H1 (cell line): Measurements from ENCODE around the gene FSCN2. TPM values are rescaled to one million over a fixed set of nuclear protein-coding genes. Genes with fewer than 3 reads are reported as not detected.

Experiments
- CTCF ChIA-PET: fragments of 300-600 bp; sonication (Branson Sonifier 250); formaldehyde crosslinking; loops from one replicate; lab custom pipeline; 2021; ENCODE audit not compliant: partially characterized antibody; lab: Charles Lee
- POLR2A ChIA-PET: fragments of 300-600 bp; sonication (Branson Sonifier 250); formaldehyde crosslinking; loops from one replicate; lab custom pipeline; 2021; ENCODE audit warnings: inconsistent platforms; ENCODE audit not compliant: partially characterized antibody; lab: Charles Lee
- DNase-seq, 2 experiments: peaks; one replicate each; pipeline versions ENCODE4 v3.0.0 to v3.0.0-alpha.2; 2010 to 2022; ENCODE audit warnings: low spot score in 2 of 2, low read depth in 1 of 2, mixed read lengths in 1 of 2
- FAIRE-seq: peaks from 2 replicates; lab custom pipeline; 2011; peaks lifted over from hg19 to GRCh38; lab: Jason Lieb, UNC
- H2AFZ ChIP-seq: 2 replicates; pipeline ENCODE4 v1.8.1; 2012; ENCODE audit warnings: low read length, inconsistent platforms
- H2AK5ac ChIP-seq: 2 replicates; pipeline ENCODE4 v1.6.1; 2013; ENCODE audit warnings: low read depth, low read length
- H2BK120ac ChIP-seq: replicated peaks from 2 replicates; pipeline ENCODE3; 2013; ENCODE audit warnings: low read depth, low read length, inconsistent platforms
- H2BK12ac ChIP-seq: 2 replicates; pipeline ENCODE4 v1.6.1; 2013; ENCODE audit warnings: low read depth, low read length
- H2BK15ac ChIP-seq: 2 replicates; pipeline ENCODE4 v1.6.1; 2013; ENCODE audit warnings: low read length
- H2BK20ac ChIP-seq: 2 replicates; pipeline ENCODE4 v1.6.1; 2013; ENCODE audit warnings: low read length
- H2BK5ac ChIP-seq: 2 replicates; pipeline ENCODE4 v1.6.1; 2013; ENCODE audit warnings: low read depth, low read length
- H3K14ac ChIP-seq: 2 replicates; pipeline ENCODE4 v1.6.1; 2013; ENCODE audit warnings: inconsistent platforms; ENCODE audit not compliant: insufficient read length
- H3K18ac ChIP-seq: 2 replicates; pipeline ENCODE4 v1.6.1; 2013; ENCODE audit warnings: low read length; ENCODE audit errors: extremely low read depth
- H3K23ac ChIP-seq: 2 replicates; pipeline ENCODE4 v1.6.1; 2013; ENCODE audit warnings: inconsistent platforms; ENCODE audit not compliant: insufficient read length
- H3K23me2 ChIP-seq: 2 replicates; pipeline ENCODE4 v1.6.1; 2013; ENCODE audit warnings: low read depth, low read length
- H3K27ac ChIP-seq: 2 replicates; pipeline ENCODE4 v1.6.1; 2011; ENCODE audit warnings: low read depth, low read length, inconsistent platforms
- H3K27me3 ChIP-seq, 4 experiments: replicated peaks in 1 of 4; 1 replicate in 1 of 4; 2 replicates in 3 of 4; pipeline versions ENCODE4 v1.6.1 to v1.8.1; 2011 to 2013; ENCODE audit warnings: low read length in 3 of 4, mild to moderate bottlenecking in 3 of 4, inconsistent platforms in 2 of 4, mixed read lengths in 2 of 4, moderate library complexity in 1 of 4; ENCODE audit not compliant: control insufficient read depth in 3 of 4, insufficient read depth in 3 of 4; ENCODE audit errors: extremely low read depth in 1 of 4
- H3K36me3 ChIP-seq, 4 experiments: 2 replicates each; pipeline versions ENCODE4 v1.6.1 to v1.8.1; 2011 to 2013; ENCODE audit warnings: mild to moderate bottlenecking in 4 of 4, low read length in 3 of 4, moderate library complexity in 2 of 4, control low read depth in 1 of 4, inconsistent platforms in 1 of 4; ENCODE audit not compliant: insufficient read depth in 4 of 4, control insufficient read depth in 2 of 4
- H3K4ac ChIP-seq: replicated peaks from 2 replicates; pipeline ENCODE3; 2013; ENCODE audit warnings: low read length, low read depth, mixed read lengths, inconsistent platforms; ENCODE audit not compliant: insufficient read length
- H3K4me1 ChIP-seq, 4 experiments: replicated peaks in 1 of 4; 1 replicate in 1 of 4; 2 replicates in 3 of 4; pipeline versions ENCODE4 v1.6.1 to v1.8.1; 2011 to 2013; ENCODE audit warnings: low read length in 3 of 4, inconsistent platforms in 2 of 4, mixed read lengths in 1 of 4; ENCODE audit not compliant: insufficient read depth in 4 of 4, control insufficient read depth in 3 of 4
- H3K4me2 ChIP-seq, 2 experiments: 2 replicates each; pipeline versions ENCODE4 v1.6.1 to v1.8.1; 2011 to 2013; ENCODE audit warnings: low read depth in 2 of 2, low read length in 2 of 2, control low read depth in 1 of 2, inconsistent platforms in 1 of 2, mild to moderate bottlenecking in 1 of 2; ENCODE audit not compliant: insufficient read depth in 1 of 2
- H3K4me3 ChIP-seq, 4 experiments: fragments of 200-600, 300-600 bp in 1 of 4; sonication (generic), shearing (Covaris generic), sonication (Bioruptor Twin) in 1 of 4; 2 replicates each; pipeline versions ENCODE4 v1.5.1 to v1.8.1; 2011 to 2016; ENCODE audit warnings: low read length in 4 of 4, low read depth in 3 of 4, control low read depth in 2 of 4, inconsistent platforms in 2 of 4, mild to moderate bottlenecking in 2 of 4, mixed read lengths in 1 of 4, moderate library complexity in 1 of 4; ENCODE audit not compliant: insufficient read depth in 2 of 4; ENCODE audit errors: extremely low read depth in 1 of 4
- H3K56ac ChIP-seq: replicated peaks from 2 replicates; pipeline ENCODE3; 2013; ENCODE audit warnings: low read depth, mild to moderate bottlenecking, mixed read lengths, low read length, inconsistent platforms; ENCODE audit not compliant: insufficient read length
- H3K79me1 ChIP-seq: 2 replicates; pipeline ENCODE4 v1.6.1; 2013; ENCODE audit warnings: low read depth, low read length, control low read depth
- H3K79me2 ChIP-seq, 2 experiments: 2 replicates each; pipeline versions ENCODE4 v1.6.1 to v1.8.1; 2012 to 2013; ENCODE audit warnings: low read length in 2 of 2, mild to moderate bottlenecking in 2 of 2, inconsistent platforms in 1 of 2; ENCODE audit not compliant: insufficient read depth in 2 of 2, control insufficient read depth in 1 of 2
- H3K9ac ChIP-seq, 4 experiments: replicated peaks in 1 of 4; 1 replicate in 1 of 4; 2 replicates in 3 of 4; pipeline versions ENCODE4 v1.6.1 to v1.8.1; 2011 to 2013; ENCODE audit warnings: low read depth in 3 of 4, low read length in 3 of 4, control low read depth in 2 of 4, mild to moderate bottlenecking in 2 of 4, moderate library complexity in 2 of 4, inconsistent platforms in 1 of 4; ENCODE audit errors: extremely low read depth in 1 of 4
- H3K9me3 ChIP-seq, 2 experiments: 2 replicates each; pipeline versions ENCODE4 v1.6.1 to v1.8.1; 2012 to 2013; ENCODE audit warnings: mild to moderate bottlenecking in 2 of 2, moderate library complexity in 2 of 2, control low read depth in 1 of 2, inconsistent platforms in 1 of 2, low read depth in 1 of 2, low read length in 1 of 2, mixed read lengths in 1 of 2; ENCODE audit not compliant: insufficient read depth in 2 of 2
- H4K20me1 ChIP-seq, 2 experiments: replicated peaks in 1 of 2; 2 replicates each; pipeline versions ENCODE3 to v1.8.1; 2011 to 2013; ENCODE audit warnings: inconsistent platforms in 2 of 2, low read length in 2 of 2, mild to moderate bottlenecking in 1 of 2; ENCODE audit not compliant: insufficient read depth in 2 of 2, control insufficient read depth in 1 of 2
- H4K5ac ChIP-seq: 2 replicates; pipeline ENCODE4 v1.6.1; 2013; ENCODE audit warnings: low read length, low read depth, mixed read lengths, inconsistent platforms; ENCODE audit not compliant: insufficient read length
- H4K8ac ChIP-seq: 2 replicates; pipeline ENCODE4 v1.8.0; 2013; ENCODE audit warnings: mild to moderate bottlenecking, moderate library complexity, low read length, inconsistent platforms; ENCODE audit not compliant: insufficient read depth; ENCODE audit errors: extremely low read depth
- H4K91ac ChIP-seq: replicated peaks from 2 replicates; pipeline ENCODE3; 2013; ENCODE audit warnings: low read length, mixed read lengths, inconsistent platforms; ENCODE audit not compliant: insufficient read length
- ASH2L ChIP-seq: fragments of 200-600, 300-600 bp; sonication (generic); IDR thresholded peaks from one replicate; pipeline ENCODE4 v1.7.1; 2017; ENCODE audit warnings: low read length
- BRCA1 ChIP-seq: IDR thresholded peaks from 2 replicates; pipeline ENCODE4 v1.6.1; 2012; ENCODE audit warnings: low read depth, low read length, improper control_type of control experiment
- CHD1 ChIP-seq: IDR thresholded peaks from 2 replicates; pipeline ENCODE4 v1.6.1; 2012; ENCODE audit warnings: low read depth, low read length, improper control_type of control experiment
- CHD2 ChIP-seq: IDR thresholded peaks from 2 replicates; pipeline ENCODE4 v1.6.1; 2012; ENCODE audit warnings: low read length, improper control_type of control experiment
- JUND ChIP-seq: IDR thresholded peaks from 2 replicates; pipeline ENCODE4 v1.6.1; 2011; ENCODE audit warnings: mild to moderate bottlenecking, improper control_type of control experiment, low read length
- POU5F1 ChIP-seq: IDR thresholded peaks from 2 replicates; pipeline ENCODE4 v1.6.1; 2011; ENCODE audit warnings: low read depth, mild to moderate bottlenecking, low read length, moderate library complexity
- RBBP5 ChIP-seq: IDR thresholded peaks from 2 replicates; pipeline ENCODE4 v1.7.1; 2012; ENCODE audit warnings: low read depth, mild to moderate bottlenecking, inconsistent platforms, low read length, moderate library complexity, borderline replicate concordance
- RXRA ChIP-seq: IDR thresholded peaks from 2 replicates; pipeline ENCODE4 v1.6.1; 2011; ENCODE audit warnings: low read depth, mild to moderate bottlenecking, low read length, moderate library complexity; ENCODE audit not compliant: insufficient read depth
- SIN3A ChIP-seq, 2 experiments: IDR thresholded peaks in 1 of 2; conservative IDR thresholded peaks in 1 of 2; 2 replicates each; pipeline ENCODE4 v1.6.1; 2011 to 2012; ENCODE audit warnings: low read length in 2 of 2, improper control_type of control experiment in 1 of 2, low read depth in 1 of 2, mild to moderate bottlenecking in 1 of 2
- TAF1 ChIP-seq: IDR thresholded peaks from 2 replicates; pipeline ENCODE4 v1.6.1; 2011; ENCODE audit warnings: mild to moderate bottlenecking, low read depth, low read length
- whole genome bisulfite sequencing, 2 experiments: shearing (Covaris generic) in 1 of 2; methylation state at CpG; one replicate each; pipeline versions ENCODE4 v1.1.6 to v1.1.7; 2013 to 2015; ENCODE audit warnings: low lambda C conversion rate in 2 of 2, mixed read lengths in 2 of 2, inconsistent platforms in 1 of 2, low coverage in 1 of 2, missing lambda C conversion rate in 1 of 2; ENCODE audit not compliant: insufficient replicate concordance in 2 of 2, insufficient coverage in 1 of 2, insufficient read length in 1 of 2; ENCODE audit errors: extremely low coverage in 1 of 2, missing lambda C conversion rate in 1 of 2; 5-methylcytosine and 5-hydroxymethylcytosine counted together
- polyA plus RNA-seq, 7 experiments: library from polyadenylated mRNA; depleted of rRNA in 3 of 7; stranded (reverse) in 5 of 7; unstranded in 2 of 7; fragments of >200 nt in 5 of 7; fragments of 200-250 nt in 2 of 7; gene quantifications; 1 replicate in 5 of 7; 2 replicates in 1 of 7; 4 replicates in 1 of 7; pipeline versions ENCODE4 v1.2.1 to v1.2.3, GENCODE V29; 2011 to 2013; ENCODE audit warnings: missing spikeins in 2 of 7, mixed read lengths in 2 of 7
- total RNA-seq: library from RNA; stranded (reverse); fragmentation: NEBNext Ultra II Directional; extraction: Animal tissue kit (Norgen Biotek cat#: 25700); gene quantifications from 2 replicates; pipeline ENCODE4 v1.2.1, GENCODE V29; 2021

FSCN2 gene
- total and polyA plus RNA-seq, 2 of the 8 experiments (the other 6 are each of a cell fraction or from before 2014, with no cell fraction given), result 0.18 to 0.30 TPM

DNA sequence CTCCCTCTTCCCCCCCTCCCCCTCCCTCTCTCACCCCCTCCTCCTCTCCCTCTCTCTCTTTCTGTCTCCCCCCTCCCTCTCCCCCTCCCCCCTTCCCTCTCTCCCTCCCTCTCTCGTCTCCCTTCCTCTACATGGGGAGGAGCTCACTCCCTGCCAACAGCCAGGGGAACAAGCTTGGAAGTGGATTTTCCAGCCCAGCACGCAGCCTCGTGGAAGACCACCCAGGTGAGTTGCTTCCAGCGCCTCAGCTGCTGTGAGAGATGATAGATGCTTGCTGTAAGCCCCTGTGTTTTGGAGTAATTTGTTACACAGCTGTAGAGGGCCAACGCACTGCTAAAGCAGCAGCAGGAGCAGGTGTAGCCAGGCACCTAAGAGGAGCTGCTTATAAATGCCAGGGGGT is 36.4 kb upstream of the FSCN2 start:
- Histone ChIP-seq H4K20me1 (no peaks in the 10 kb centered on the region), H3K18ac (0 out of 2 replicates have a peak overlapping the region, but pooled peaks have one; percentile 9), H3K79me2 (no peaks in the 10 kb centered on the region), H3K14ac (no peak overlapping the region), H2BK5ac (no peak overlapping the region), H2BK20ac (peak overlapping the region; percentile 86; the same call in 1 of the 2 replicates), H2BK15ac (peak overlapping the region; percentile 97; the same call in 1 of the 2 replicates), H2BK120ac (peak overlapping the region; percentile 78), H3K4me3 (no peak overlapping the region; a peak in 1 of 8 replicates), H2AFZ (no peak overlapping the region), H3K23me2 (peaks cover 2% of the 10 kb centered on the region; the same call in 1 of the 2 replicates), H2BK12ac (no peak overlapping the region; the same call in 1 of the 2 replicates), H3K27ac (no peak overlapping the region), H4K91ac (peak overlapping the region; percentile 73), H3K23ac (no peak overlapping the region), H3K4me2 (peak overlapping the region; percentile 45 to 50; a peak in 3 of 4 replicates), H3K9ac (no peak overlapping the region), H3K4ac (no peak overlapping the region), H2AK5ac (0 out of 2 replicates have a peak overlapping the region, but pooled peaks have one; percentile 26), H4K5ac (no peak overlapping the region), H3K56ac (no peak overlapping the region), H3K27me3 (peaks cover 0 to 9% (median 4%) of the 10 kb centered on the region in 4 experiments; a peak in 3 of 7 replicates), H3K9me3 (no peaks in the 10 kb centered on the region), H3K79me1 (no peaks in the 10 kb centered on the region), H4K8ac (no peak overlapping the region), H3K4me1 (peaks cover 6 to 28% (median 22%) of the 10 kb centered on the region in 4 experiments), H3K36me3 (no peaks in the 10 kb centered on the region)
- TF ChIP-seq CHD1 (no peak), SIN3A (conservative IDR thresholded peaks at IDR 0.05 in 1 of 2, IDR thresholded peaks at IDR 0.05 in 1 of 2; ENCODE audit: low read depth in 1 of 2, low read length in 2 of 2) (no peak), RXRA (no peak), RBBP5 (no peak), TAF1 (no peak), ASH2L (no peak), JUND (no peak), BRCA1 (no peak), CHD2 (no peak), POU5F1 (no peak)
- no peak for DNase-seq
- no peak for FAIRE-seq
- CTCF ChIA-PET, result interaction anchor here (1.2 to 2.3 kb wide), 4 partner anchors 7 to 237 kb away, joined by 4 to 8 read pairs (median 6); no protein-coding TSS in a partner anchor
- 49% methylated on average over 4 of the region's 5 CpGs; no CpG with 5 or more reads in 1 of the 2 experiments for WGBS, 2 experiments
- POLR2A ChIA-PET, result interaction anchor here (0.9 to 35.8 kb wide), 7 partner anchors 8 to 246 kb away, joined by 3 to 1004 read pairs (median 5); partner anchors contain the start of genes ACTG1, FAAP100 and FSCN2
